GM10847 (cell line): ENCODE measurements around the gene PQBP1.
A peak's percentile ranks its signal among the peaks of the same experiment; 100 is the strongest.

Experiments
- POLR2A ChIP-seq: IDR thresholded peaks from 2 replicates; pipeline ENCODE4 v1.6.1; 2011; ENCODE audit not compliant: insufficient read length; ENCODE audit errors: extremely low read depth

PQBP1 gene

GRCh38 chrX:48899078-48899410, 1.3 kb downstream of the PQBP1 start:
- TF ChIP-seq POLR2A = no peak

GRCh38 chrX:48901069-48901468, 3.3 kb downstream of the PQBP1 start:
- no peak for TF ChIP-seq POLR2A

- TF ChIP-seq POLR2A = no peak
Measured at GRCh38 chrX:48902135-48902534, 4.4 kb downstream of the PQBP1 start.

GRCh38 chrX:48902776-48903175, 5.0 kb downstream of the PQBP1 start:
- TF ChIP-seq POLR2A = no peak

GRCh38 chrX:48903290-48903689, 5.6 kb downstream of the PQBP1 start:
- TF ChIP-seq POLR2A = no peak

- TF ChIP-seq POLR2A = no peak
Measured at GRCh38 chrX:48904180-48904579, 6.5 kb downstream of the PQBP1 start.

GRCh38 chrX:48904626-48905025, 6.9 kb downstream of the PQBP1 start:
- TF ChIP-seq POLR2A = no peak

- no peak for TF ChIP-seq POLR2A
Measured at GRCh38 chrX:48905090-48905790, 7.5 kb downstream of the PQBP1 start.

- TF ChIP-seq POLR2A = no peak
Measured at GRCh38 chrX:48908600-48908999, 10.9 kb downstream of the PQBP1 start.

- TF ChIP-seq POLR2A = no peak
Measured at GRCh38 chrX:48909703-48910294, 12.1 kb downstream of the PQBP1 start.

GRCh38 chrX:48910926-48911411, 13.2 kb downstream of the PQBP1 start:
- TF ChIP-seq POLR2A = no peak

- TF ChIP-seq POLR2A = peak; percentile 50
Measured at GRCh38 chrX:48911412-48912182, 13.9 kb downstream of the PQBP1 start, which contains the start of gene SLC35A2. Gene SLC35A2 (minus strand): TSS chrX:48911646. CDS start chrX:48911636, 10 bp downstream.

- TF ChIP-seq POLR2A = no peak
Measured at GRCh38 chrX:48913605-48914366, 16.1 kb downstream of the PQBP1 start.

- peak; percentile 37 for TF ChIP-seq POLR2A
Measured at GRCh38 chrX:48914593-48915493, 17.1 kb downstream of the PQBP1 start.
